H9 (cell line): ENCODE results near the gene NCKAP5. TPM values are rescaled to one million over a fixed set of nuclear protein-coding genes. Genes with fewer than 3 reads are reported as not detected.

Source experiments
- DNase-seq: peaks from one replicate; pipeline ENCODE4 v3.0.0-alpha.2; 2017
- H2AFZ ChIP-seq: one replicate; pipeline ENCODE4 v1.6.1; 2013; ENCODE audit warnings: mild to moderate bottlenecking, low read length, control low read depth, moderate library complexity
- H2AK5ac ChIP-seq: 2 replicates; pipeline ENCODE4 v1.6.1; 2013; ENCODE audit warnings: low read length, control low read depth, mixed read lengths; ENCODE audit not compliant: insufficient read length
- H2BK120ac ChIP-seq: one replicate; pipeline ENCODE4 v1.6.1; 2013; ENCODE audit warnings: low read depth, mild to moderate bottlenecking, low read length, control low read depth, inconsistent platforms; ENCODE audit not compliant: poor library complexity, severe bottlenecking
- H2BK12ac ChIP-seq: 2 replicates; pipeline ENCODE4 v1.6.1; 2013; ENCODE audit warnings: low read length, control low read depth, mixed read lengths, low read depth; ENCODE audit not compliant: insufficient read length
- H2BK15ac ChIP-seq: 2 replicates; pipeline ENCODE4 v1.6.1; 2013; ENCODE audit warnings: low read depth, low read length, control low read depth
- H2BK20ac ChIP-seq: one replicate; pipeline ENCODE4 v1.6.1; 2013; ENCODE audit warnings: low read depth, mild to moderate bottlenecking, low read length, control low read depth, inconsistent platforms; ENCODE audit not compliant: poor library complexity, severe bottlenecking
- H2BK5ac ChIP-seq: 2 replicates; pipeline ENCODE4 v1.6.1; 2013; ENCODE audit warnings: low read length, control low read depth, mixed read lengths; ENCODE audit not compliant: insufficient read length
- H3K14ac ChIP-seq: 2 replicates; pipeline ENCODE4 v1.6.1; 2013; ENCODE audit warnings: low read length, control low read depth; ENCODE audit not compliant: insufficient read depth
- H3K18ac ChIP-seq: 2 replicates; pipeline ENCODE4 v1.6.1; 2013; ENCODE audit warnings: low read depth, mild to moderate bottlenecking, mixed read lengths, low read length, control low read depth; ENCODE audit not compliant: insufficient read length
- H3K23ac ChIP-seq: 2 replicates; pipeline ENCODE4 v1.6.1; 2013; ENCODE audit warnings: low read length, control low read depth, mixed read lengths, low read depth; ENCODE audit not compliant: insufficient read length
- H3K23me2 ChIP-seq: 2 replicates; pipeline ENCODE4 v1.6.1; 2013; ENCODE audit warnings: low read depth, mild to moderate bottlenecking, mixed read lengths, low read length, control low read depth; ENCODE audit not compliant: insufficient read length, poor library complexity, severe bottlenecking
- H3K27ac ChIP-seq: 2 replicates; pipeline ENCODE4 v1.5.1; 2013; ENCODE audit warnings: low read length, control low read depth, mixed read lengths, low read depth; ENCODE audit not compliant: insufficient read length
- H3K27me3 ChIP-seq: 2 replicates; pipeline ENCODE4 v1.6.1; 2013; ENCODE audit warnings: low read length, control low read depth, inconsistent platforms; ENCODE audit not compliant: insufficient read depth
- H3K4ac ChIP-seq: 2 replicates; pipeline ENCODE4 v1.6.1; 2013; ENCODE audit warnings: low read depth, mild to moderate bottlenecking, control low read depth, inconsistent platforms, low read length, moderate library complexity
- H3K4me1 ChIP-seq: 2 replicates; pipeline ENCODE4 v1.6.1; 2013; ENCODE audit warnings: low read length, control low read depth, inconsistent platforms; ENCODE audit not compliant: insufficient read depth
- H3K4me2 ChIP-seq: 2 replicates; pipeline ENCODE4 v1.6.1; 2013; ENCODE audit warnings: low read length, control low read depth, mixed read lengths; ENCODE audit not compliant: insufficient read length, insufficient read depth
- H3K56ac ChIP-seq: 2 replicates; pipeline ENCODE4 v1.6.1; 2013; ENCODE audit warnings: low read depth, mild to moderate bottlenecking, mixed read lengths, low read length, control low read depth; ENCODE audit not compliant: insufficient read length
- H3K79me1 ChIP-seq: 2 replicates; pipeline ENCODE4 v1.6.1; 2013; ENCODE audit warnings: low read depth, mild to moderate bottlenecking, moderate library complexity, low read length, control low read depth, inconsistent platforms; ENCODE audit not compliant: insufficient read depth, poor library complexity, severe bottlenecking
- H3K79me2 ChIP-seq: 2 replicates; pipeline ENCODE4 v1.6.1; 2013; ENCODE audit warnings: low read length, control low read depth, inconsistent platforms; ENCODE audit not compliant: insufficient read depth
- H3K9ac ChIP-seq: 2 replicates; pipeline ENCODE4 v1.6.1; 2013; ENCODE audit warnings: low read length, control low read depth, mixed read lengths; ENCODE audit not compliant: insufficient read length; ENCODE audit errors: extremely low read depth
- H3K9me3 ChIP-seq: one replicate; pipeline ENCODE4 v1.6.1; 2013; ENCODE audit warnings: low read depth, low read length, inconsistent platforms; ENCODE audit not compliant: control insufficient read depth
- H3T11ph ChIP-seq: one replicate; pipeline ENCODE4 v1.6.1; 2013; ENCODE audit warnings: mild to moderate bottlenecking, low read length, control low read depth, inconsistent platforms
- H4K20me1 ChIP-seq: one replicate; pipeline ENCODE4 v1.6.1; 2013; ENCODE audit not compliant: control insufficient read depth, insufficient read length, insufficient read depth
- H4K5ac ChIP-seq: 2 replicates; pipeline ENCODE4 v1.6.1; 2013; ENCODE audit warnings: low read depth, mild to moderate bottlenecking, mixed read lengths, low read length, control low read depth; ENCODE audit not compliant: insufficient read length
- H4K8ac ChIP-seq: replicated peaks from 2 replicates; pipeline ENCODE4 v1.6.1; 2013; ENCODE audit warnings: low read length, control low read depth, mixed read lengths, low read depth; ENCODE audit not compliant: insufficient read length
- H4K91ac ChIP-seq: 2 replicates; pipeline ENCODE4 v1.6.1; 2013; ENCODE audit warnings: low read depth, mild to moderate bottlenecking, moderate library complexity, mixed read lengths, low read length, control low read depth; ENCODE audit not compliant: insufficient read length
- H3K27ac Mint-ChIP-seq, 3 experiments: 2 replicates in 2 of 3; 3 replicates in 1 of 3; pipeline ENCODE4 v1.8.0; 2020 to 2021; ENCODE audit warnings: mixed read lengths in 3 of 3, mild to moderate bottlenecking in 1 of 3, moderate library complexity in 1 of 3
- H3K27me3 Mint-ChIP-seq: 2 replicates; pipeline ENCODE4 v1.8.0; 2021; ENCODE audit warnings: low read depth, mild to moderate bottlenecking, moderate library complexity, mixed read lengths
- H3K36me3 Mint-ChIP-seq, 3 experiments: 2 replicates in 2 of 3; 3 replicates in 1 of 3; pipeline ENCODE4 v1.8.0; 2020 to 2021; ENCODE audit warnings: low read depth in 3 of 3, mixed read lengths in 3 of 3; ENCODE audit not compliant: insufficient read depth in 1 of 3
- H3K4me1 Mint-ChIP-seq, 2 experiments: 2 replicates each; pipeline ENCODE4 v1.8.0; 2020; ENCODE audit warnings: mixed read lengths in 2 of 2
- H3K4me3 Mint-ChIP-seq, 2 experiments: 2 replicates in 1 of 2; 3 replicates in 1 of 2; pipeline ENCODE4 v1.8.0; 2020 to 2021; ENCODE audit warnings: mild to moderate bottlenecking in 2 of 2, mixed read lengths in 2 of 2, moderate library complexity in 1 of 2
- H3K9me3 Mint-ChIP-seq, 2 experiments: 2 replicates in 1 of 2; 3 replicates in 1 of 2; pipeline ENCODE4 v1.8.0; 2020; ENCODE audit warnings: mild to moderate bottlenecking in 2 of 2, mixed read lengths in 2 of 2, moderate library complexity in 1 of 2
- CTCF ChIP-seq: fragments of 200-600 bp; sonication (generic); conservative IDR thresholded peaks from 3 replicates; pipeline ENCODE4 v1.8.0; 2021; ENCODE audit warnings: antibody characterized with exemption, mild to moderate bottlenecking
- whole genome bisulfite sequencing: extraction: QIAGEN DNeasy Blood & Tissue Kit; methylation state at CpG from one replicate; pipeline ENCODE4 v1.1.7; 2013; ENCODE audit warnings: missing lambda C conversion rate, low lambda C conversion rate, mixed read lengths; ENCODE audit not compliant: insufficient read length; ENCODE audit errors: extremely low coverage; 5-methylcytosine and 5-hydroxymethylcytosine counted together
- total RNA-seq: library from RNA; stranded (reverse); gene quantifications from 2 replicates; pipeline ENCODE4 v1.2.1, GENCODE V29; 2021

Gene NCKAP5
- total RNA-seq, 1 experiment from 2014 or later: 0.26 TPM

GRCh38 chr2:133605766-133606137, 37.5 kb upstream of the NCKAP5 start:
- Histone ChIP-seq H2BK20ac (no peak overlapping the region), H3T11ph (no peak overlapping the region), H3K79me1 (no peaks in the 10 kb centered on the region), H3K4ac (no peak overlapping the region), H3K56ac (no peak overlapping the region), H4K20me1 (no peaks in the 10 kb centered on the region), H3K9me3 (no peaks in the 10 kb centered on the region), H3K9ac (no peak overlapping the region), H2BK5ac (no peak overlapping the region), H4K91ac (no peak overlapping the region), H3K23ac (no peak overlapping the region), H2BK120ac (no peak overlapping the region), H3K4me1 (no peaks in the 10 kb centered on the region), H2BK15ac (no peak overlapping the region), H3K18ac (no peak overlapping the region), H3K4me2 (no peak overlapping the region), H4K8ac (no peak overlapping the region), H3K14ac (no peak overlapping the region), H3K27me3 (no peaks in the 10 kb centered on the region), H2AK5ac (no peak overlapping the region), H3K79me2 (peaks cover 2% of the 10 kb centered on the region; the same call in 1 of the 2 replicates), H2AFZ (no peak overlapping the region), H2BK12ac (no peak overlapping the region), H4K5ac (no peak overlapping the region), H3K27ac (no peak overlapping the region), H3K23me2 (no peaks in the 10 kb centered on the region)
- TF ChIP-seq CTCF: no peak
- WGBS: no CpG with 5 or more reads among the region's 1 CpG
- peaks cover 11 to 20% of the 10 kb centered on the region in 2 experiments for H3K4me1 Mint-ChIP-seq
- H3K9me3 Mint-ChIP-seq: no peaks in the 10 kb centered on the region
- no peaks in the 10 kb centered on the region for H3K27me3 Mint-ChIP-seq
- H3K4me3 Mint-ChIP-seq: no peak overlapping the region
- no peak for DNase-seq
- H3K27ac Mint-ChIP-seq: no peak overlapping the region
- no peaks in the 10 kb centered on the region; a peak in 1 of 7 replicates for H3K36me3 Mint-ChIP-seq
